Liver (tissue), 9 donors: ENCODE data around the gene SIRPB1. TPM values are rescaled to one million over a fixed set of nuclear protein-coding genes. Genes with fewer than 3 reads are reported as not detected.

ENCODE experiments used
- DNase-seq: peaks from one replicate; pipeline ENCODE4 v3.0.0-alpha.2; 2017; ENCODE audit warnings: low spot score
- H3K27ac ChIP-seq, 2 donors: one replicate each; pipeline ENCODE4 v1.7.0; 2013; ENCODE audit warnings: inconsistent platforms in 2 of 2, low read length in 2 of 2, control low read depth in 1 of 2, low read depth in 1 of 2, mild to moderate bottlenecking in 1 of 2
- H3K27me3 ChIP-seq, 4 donors: one replicate each; pipeline versions ENCODE4 v1.6.1 to v1.7.0; 2013; ENCODE audit warnings: low read length in 3 of 4, inconsistent platforms in 1 of 4, mild to moderate bottlenecking in 1 of 4, moderate library complexity in 1 of 4; ENCODE audit not compliant: control insufficient read depth in 4 of 4, insufficient read depth in 4 of 4
- H3K36me3 ChIP-seq, 4 donors: one replicate each; pipeline versions ENCODE4 v1.6.1 to v1.7.0; 2013; ENCODE audit warnings: low read length in 3 of 4, mild to moderate bottlenecking in 3 of 4, low read depth in 1 of 4, moderate library complexity in 1 of 4; ENCODE audit not compliant: control insufficient read depth in 4 of 4, insufficient read depth in 3 of 4
- H3K4me1 ChIP-seq, 4 donors: one replicate each; pipeline versions ENCODE4 v1.6.1 to v1.7.0; 2013; ENCODE audit warnings: low read length in 3 of 4, mild to moderate bottlenecking in 3 of 4, moderate library complexity in 1 of 4; ENCODE audit not compliant: control insufficient read depth in 4 of 4, insufficient read depth in 4 of 4
- H3K4me3 ChIP-seq, 3 donors: one replicate each; pipeline versions ENCODE4 v1.6.1 to v1.7.0; 2013; ENCODE audit warnings: low read length in 3 of 3, control low read depth in 1 of 3, low read depth in 1 of 3, mild to moderate bottlenecking in 1 of 3
- H3K9ac ChIP-seq, 2 donors: one replicate each; pipeline ENCODE4 v1.7.0; 2013; ENCODE audit warnings: low read length in 2 of 2, mild to moderate bottlenecking in 2 of 2, moderate library complexity in 2 of 2, control low read depth in 1 of 2, low read depth in 1 of 2
- H3K9me3 ChIP-seq, 4 donors: one replicate each; pipeline versions ENCODE4 v1.6.1 to v1.7.0; 2013; ENCODE audit warnings: low read length in 3 of 4; ENCODE audit not compliant: control insufficient read depth in 4 of 4
- CTCF ChIP-seq: fragments of 150-350 bp; IDR thresholded peaks from 2 replicates; pipeline ENCODE4 v1.5.1; 2017; ENCODE audit warnings: improper control_type of control experiment, low read depth, low read length; ENCODE audit not compliant: missing input control
- EGR1 ChIP-seq, 2 donors: IDR thresholded peaks; 2 replicates each; pipeline ENCODE4 v1.6.1; 2016 to 2018; ENCODE audit warnings: antibody characterized with exemption in 2 of 2, low read depth in 2 of 2
- FOXA2 ChIP-seq: IDR thresholded peaks from 2 replicates; pipeline ENCODE4 v1.6.1; 2016; ENCODE audit warnings: antibody characterized with exemption
- GABPA ChIP-seq, 2 donors: IDR thresholded peaks in 1 of 2; conservative IDR thresholded peaks in 1 of 2; 2 replicates each; pipeline ENCODE4 v1.6.1; 2016; ENCODE audit warnings: antibody characterized with exemption in 2 of 2, mild to moderate bottlenecking in 1 of 2, moderate library complexity in 1 of 2
- HNF4A ChIP-seq, 2 donors: conservative IDR thresholded peaks; 2 replicates each; pipeline ENCODE4 v1.6.1; 2016; ENCODE audit warnings: antibody characterized with exemption in 2 of 2, mild to moderate bottlenecking in 2 of 2
- HNF4G ChIP-seq: IDR thresholded peaks from 2 replicates; pipeline ENCODE4 v1.6.1; 2016; ENCODE audit warnings: antibody characterized with exemption
- JUND ChIP-seq, 2 donors: IDR thresholded peaks; 2 replicates each; pipeline ENCODE4 v1.6.1; 2016; ENCODE audit warnings: antibody characterized with exemption in 2 of 2
- MAX ChIP-seq: IDR thresholded peaks from 2 replicates; pipeline ENCODE4 v1.6.1; 2016; ENCODE audit warnings: antibody characterized with exemption
- NR2F2 ChIP-seq: IDR thresholded peaks from 2 replicates; pipeline ENCODE4 v1.6.1; 2016; ENCODE audit warnings: antibody characterized with exemption
- RAD21 ChIP-seq, 2 donors: IDR thresholded peaks; 2 replicates each; pipeline ENCODE4 v1.6.1; 2016; ENCODE audit warnings: antibody characterized with exemption in 2 of 2, mild to moderate bottlenecking in 2 of 2
- RXRA ChIP-seq, 2 donors: IDR thresholded peaks; 2 replicates each; pipeline ENCODE4 v1.6.1; 2017 to 2018; ENCODE audit warnings: antibody characterized with exemption in 2 of 2, mild to moderate bottlenecking in 1 of 2
- SP1 ChIP-seq: IDR thresholded peaks from 2 replicates; pipeline ENCODE4 v1.6.1; 2018; ENCODE audit warnings: antibody characterized with exemption, mild to moderate bottlenecking
- TAF1 ChIP-seq: conservative IDR thresholded peaks from 2 replicates; pipeline ENCODE4 v1.6.1; 2016; ENCODE audit warnings: antibody characterized with exemption, mild to moderate bottlenecking
- YY1 ChIP-seq: IDR thresholded peaks from 2 replicates; pipeline ENCODE4 v1.6.1; 2016; ENCODE audit warnings: antibody characterized with exemption, mild to moderate bottlenecking
- WGBS: extraction: QIAGEN DNeasy Blood & Tissue Kit; methylation state at CpG from one replicate; pipeline ENCODE4 v1.1.7; 2013; 5-methylcytosine and 5-hydroxymethylcytosine counted together
- polyA plus RNA-seq, 2 donors: library from polyadenylated mRNA; stranded (reverse) in 1 of 2; unstranded in 1 of 2; fragments of 200-250 nt in 1 of 2; fragments of >200 nt in 1 of 2; fragmentation: Nextera tagmentation in 1 of 2; extraction: Ambion mirVana in 1 of 2; gene quantifications; one replicate each; pipeline versions ENCODE4 v1.2.1 to v1.2.3, GENCODE V29; 2013 to 2015
- total RNA-seq, 2 donors: library from RNA; depleted of rRNA; stranded (reverse); fragments of >200 nt; gene quantifications; one replicate each; pipeline ENCODE4 v1.2.3, GENCODE V29; 2014
- TF ChIP-seq, protein P1 (sequence below): IDR thresholded peaks from 2 replicates; pipeline ENCODE4 v1.6.1; 2016; ENCODE audit warnings: antibody characterized with exemption
- TF ChIP-seq, protein P2 (sequence below): IDR thresholded peaks from 2 replicates; pipeline ENCODE4 v1.6.1; 2016; ENCODE audit warnings: antibody characterized with exemption
- donor health status: healthy.
- donor health status: healthy.
- donor health status: healthy.
- donor health status: healthy.
- donor health status: healthy.

SIRPB1 gene
- total and polyA plus RNA-seq, 4 donors, result 0.47 to 4.4 (median 1.4) TPM

GRCh38 chr20:1621316-1621715, 1.5 kb upstream of the SIRPB1 start:
- WGBS, result 75% methylated on average over 1 of the region's 1 CpG
- Histone ChIP-seq H3K9me3 (peaks cover 0 to 5% (median 2%) of the 10 kb centered on the region in 4 donors), H3K9ac (no peak overlapping the region), H3K36me3 (no peaks in the 10 kb centered on the region), H3K27ac (no peak overlapping the region), H3K4me1 (peaks cover 0 to 5% (median 0%) of the 10 kb centered on the region in 4 donors), H3K27me3 (peaks cover 0 to 2% (median 0%) of the 10 kb centered on the region in 4 donors), H3K4me3 (no peak overlapping the region)
- TF ChIP-seq, protein P1, sequence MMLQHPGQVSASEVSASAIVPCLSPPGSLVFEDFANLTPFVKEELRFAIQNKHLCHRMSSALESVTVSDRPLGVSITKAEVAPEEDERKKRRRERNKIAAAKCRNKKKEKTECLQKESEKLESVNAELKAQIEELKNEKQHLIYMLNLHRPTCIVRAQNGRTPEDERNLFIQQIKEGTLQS, result no peak
- TF ChIP-seq, protein P2, sequence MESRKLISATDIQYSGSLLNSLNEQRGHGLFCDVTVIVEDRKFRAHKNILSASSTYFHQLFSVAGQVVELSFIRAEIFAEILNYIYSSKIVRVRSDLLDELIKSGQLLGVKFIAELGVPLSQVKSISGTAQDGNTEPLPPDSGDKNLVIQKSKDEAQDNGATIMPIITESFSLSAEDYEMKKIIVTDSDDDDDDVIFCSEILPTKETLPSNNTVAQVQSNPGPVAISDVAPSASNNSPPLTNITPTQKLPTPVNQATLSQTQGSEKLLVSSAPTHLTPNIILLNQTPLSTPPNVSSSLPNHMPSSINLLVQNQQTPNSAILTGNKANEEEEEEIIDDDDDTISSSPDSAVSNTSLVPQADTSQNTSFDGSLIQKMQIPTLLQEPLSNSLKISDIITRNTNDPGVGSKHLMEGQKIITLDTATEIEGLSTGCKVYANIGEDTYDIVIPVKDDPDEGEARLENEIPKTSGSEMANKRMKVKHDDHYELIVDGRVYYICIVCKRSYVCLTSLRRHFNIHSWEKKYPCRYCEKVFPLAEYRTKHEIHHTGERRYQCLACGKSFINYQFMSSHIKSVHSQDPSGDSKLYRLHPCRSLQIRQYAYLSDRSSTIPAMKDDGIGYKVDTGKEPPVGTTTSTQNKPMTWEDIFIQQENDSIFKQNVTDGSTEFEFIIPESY, result no peak
- no peak for TF ChIP-seq GABPA (IDR thresholded peaks at IDR 0.05 in 1 of 2, conservative IDR thresholded peaks at IDR 0.05 in 1 of 2)
- no peak for TF ChIP-seq CTCF
- TF ChIP-seq HNF4G, result no peak
- no peak for TF ChIP-seq NR2F2
- no peak for TF ChIP-seq RXRA (IDR thresholded peaks at IDR 0.05)
- no peak for TF ChIP-seq HNF4A (conservative IDR thresholded peaks at IDR 0.05)
- no peak for TF ChIP-seq MAX
- no peak for TF ChIP-seq TAF1
- no peak for TF ChIP-seq SP1
- no peak for DNase-seq

DNA sequence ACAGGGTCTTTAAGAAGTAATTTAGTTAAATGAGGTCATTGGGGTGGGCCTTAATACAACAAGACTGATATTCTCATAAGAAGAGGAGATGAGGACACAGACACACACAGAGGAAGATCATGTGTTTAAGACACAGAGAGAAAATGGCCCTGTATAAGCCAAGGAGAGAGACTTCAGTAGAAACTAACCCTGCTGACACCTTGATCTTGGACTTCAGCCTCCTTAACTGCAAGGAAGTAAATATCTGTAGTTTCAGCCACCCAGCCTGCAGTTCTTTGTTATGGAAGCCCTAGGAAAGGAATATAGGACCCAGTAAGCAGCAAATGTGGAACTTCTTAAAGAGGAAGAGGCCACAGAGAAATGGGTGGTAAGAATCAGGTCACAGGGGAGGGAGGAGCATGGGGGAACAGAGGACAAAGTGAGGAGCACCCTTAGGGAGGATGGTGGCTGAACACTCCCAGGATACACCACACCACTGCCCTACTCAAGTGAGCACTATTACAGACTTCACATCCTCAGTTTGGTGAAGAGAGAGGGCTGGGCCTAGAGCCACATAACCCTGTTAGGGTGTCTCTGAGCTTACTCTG, 762 bp downstream of the SIRPB1 start:
- DNase-seq, result no peak
- peak overlapping the region in 1 of 3 donors; percentile 12 for H3K4me3 ChIP-seq
- no peak overlapping the region for H3K9ac ChIP-seq
- peaks cover 0 to 5% (median 2%) of the 10 kb centered on the region in 4 donors for H3K9me3 ChIP-seq
- no peaks in the 10 kb centered on the region for H3K36me3 ChIP-seq
- no peak for TF ChIP-seq TAF1
- no peak for TF ChIP-seq NR2F2
- no peak for TF ChIP-seq EGR1 (IDR thresholded peaks at IDR 0.05; ENCODE audit: low read depth in 2 of 2)
- TF ChIP-seq HNF4G, result no peak
- H3K4me1 ChIP-seq, result peaks cover 0 to 5% (median 0%) of the 10 kb centered on the region in 4 donors
- H3K27ac ChIP-seq, result peak overlapping the region; percentile 51 to 73
- H3K27me3 ChIP-seq, result peaks cover 0 to 2% (median 0%) of the 10 kb centered on the region in 4 donors

- no peaks in the 10 kb centered on the region for H3K36me3 ChIP-seq
- H3K9ac ChIP-seq, result no peak overlapping the region
- no peak for DNase-seq
- no peak overlapping the region for H3K27ac ChIP-seq
- H3K9me3 ChIP-seq, result peaks cover 0 to 5% (median 2%) of the 10 kb centered on the region in 4 donors
- H3K4me1 ChIP-seq, result peaks cover 0 to 5% (median 0%) of the 10 kb centered on the region in 4 donors
- no peak overlapping the region for H3K4me3 ChIP-seq
- peaks cover 0 to 2% (median 0%) of the 10 kb centered on the region in 4 donors for H3K27me3 ChIP-seq
- no peak for TF ChIP-seq SP1
- TF ChIP-seq CTCF, result no peak
- TF ChIP-seq JUND (IDR thresholded peaks at IDR 0.05), result no peak
- TF ChIP-seq, protein P1, result no peak
- no peak for TF ChIP-seq HNF4A (conservative IDR thresholded peaks at IDR 0.05)
- TF ChIP-seq TAF1, result no peak
- TF ChIP-seq RAD21 (IDR thresholded peaks at IDR 0.05), result no peak
- no peak for TF ChIP-seq HNF4G
- no peak for TF ChIP-seq GABPA (IDR thresholded peaks at IDR 0.05 in 1 of 2, conservative IDR thresholded peaks at IDR 0.05 in 1 of 2)
- no peak for TF ChIP-seq YY1
- TF ChIP-seq, protein P2, result no peak
- TF ChIP-seq EGR1 (IDR thresholded peaks at IDR 0.05; ENCODE audit: low read depth in 2 of 2), result no peak
- TF ChIP-seq RXRA (IDR thresholded peaks at IDR 0.05), result no peak
- TF ChIP-seq MAX, result no peak
- no peak for TF ChIP-seq FOXA2
- TF ChIP-seq NR2F2, result no peak
Measured at GRCh38 chr20:1618479-1618878, 1.3 kb downstream of the SIRPB1 start.
